Parathyroid adenoma (tissue), 2 donors: ENCODE measurements around the gene ZNF664.

Experiments
- H2AFZ ChIP-seq: fragments of 300-600 bp; sonication (generic); one replicate; pipeline ENCODE4 v1.7.0; 2017; ENCODE audit warnings: antibody characterized with exemption, mild to moderate bottlenecking
- H3K27ac ChIP-seq: fragments of 300-600 bp; sonication (generic); one replicate; pipeline ENCODE4 v1.7.0; 2017
- H3K27me3 ChIP-seq: fragments of 300-600 bp; sonication (generic); one replicate; pipeline ENCODE4 v1.7.0; 2017; ENCODE audit warnings: low read length; ENCODE audit not compliant: control insufficient read depth, insufficient read depth
- H3K36me3 ChIP-seq: fragments of 300-600 bp; sonication (generic); one replicate; pipeline ENCODE4 v1.7.0; 2017; ENCODE audit warnings: low read length; ENCODE audit not compliant: control insufficient read depth, insufficient read depth
- H3K4me1 ChIP-seq: fragments of 300-600 bp; sonication (generic); one replicate; pipeline ENCODE4 v1.7.0; 2017; ENCODE audit warnings: control low read depth
- H3K4me2 ChIP-seq: fragments of 300-600 bp; sonication (generic); one replicate; pipeline ENCODE4 v1.7.0; 2017; ENCODE audit warnings: low read length
- H3K4me3 ChIP-seq: fragments of 300-600 bp; sonication (generic); one replicate; pipeline ENCODE4 v1.7.0; 2017; ENCODE audit warnings: low read depth, low read length
- H3K79me2 ChIP-seq: fragments of 300-600 bp; sonication (generic); one replicate; pipeline ENCODE4 v1.7.0; 2017; ENCODE audit warnings: control low read depth
- H3K9ac ChIP-seq: fragments of 300-600 bp; sonication (generic); one replicate; pipeline ENCODE4 v1.7.0; 2017; ENCODE audit warnings: mild to moderate bottlenecking
- H3K9me3 ChIP-seq: fragments of 300-600 bp; sonication (generic); one replicate; pipeline ENCODE4 v1.7.0; 2017; ENCODE audit warnings: low read length; ENCODE audit not compliant: control insufficient read depth
- TF ChIP-seq, protein P1 (sequence below): fragments of 300-600 bp; sonication (generic); IDR thresholded peaks from one replicate; pipeline ENCODE4 v1.7.0; 2017; ENCODE audit warnings: antibody characterized with exemption, mild to moderate bottlenecking
- donor health status: primary hyperparathyroidism.

The ZNF664 gene

DNA sequence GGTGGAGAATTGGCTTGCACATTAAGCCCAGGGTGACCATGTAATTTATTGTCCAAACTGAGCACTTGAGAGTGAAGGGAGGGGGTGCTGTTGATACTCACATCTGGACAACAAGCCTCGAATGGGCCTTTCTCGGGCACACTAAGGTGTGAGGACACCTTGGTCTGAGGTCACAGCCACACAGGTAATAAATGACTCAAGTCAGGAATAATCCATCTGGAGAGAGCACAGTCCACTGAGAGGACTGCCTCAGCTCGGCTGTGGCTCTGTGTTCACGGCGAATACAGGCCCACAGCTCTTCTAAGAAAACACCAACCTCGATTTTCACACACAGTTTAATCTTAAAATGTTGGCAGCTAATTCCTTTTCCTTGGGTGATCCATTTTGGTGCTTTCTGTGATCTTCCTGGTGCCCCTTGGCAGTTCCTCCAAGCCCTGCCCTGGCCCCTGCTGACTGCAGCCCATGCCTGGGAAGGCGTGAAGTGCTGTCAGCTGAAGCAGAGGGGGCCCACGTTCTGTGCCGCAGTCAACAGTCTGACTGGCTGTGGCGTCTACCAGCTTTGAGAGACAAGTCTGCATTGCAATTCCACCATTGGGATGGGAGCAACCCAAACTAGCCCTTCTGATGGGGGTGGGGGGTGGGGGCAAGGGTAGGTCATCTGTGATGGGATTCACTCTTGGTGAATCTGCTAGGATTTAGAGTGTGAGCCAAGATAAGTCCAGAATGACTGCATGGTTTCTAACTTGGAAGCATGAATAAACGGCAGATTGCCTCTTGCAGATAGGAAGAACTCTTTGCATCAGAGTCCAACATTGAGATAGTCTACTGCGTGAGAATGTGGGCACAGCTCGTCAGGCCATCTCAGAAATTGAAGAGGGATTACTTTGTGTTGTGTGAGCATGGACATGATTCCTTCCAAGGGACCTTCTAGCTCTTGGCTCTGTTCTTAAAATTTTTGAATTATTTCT is 42.8 kb downstream of the ZNF664 start:
- H3K9ac ChIP-seq, result no peak overlapping the region
- H3K27ac ChIP-seq, result no peak overlapping the region
- no peak overlapping the region for H2AFZ ChIP-seq
- TF ChIP-seq, protein P1, sequence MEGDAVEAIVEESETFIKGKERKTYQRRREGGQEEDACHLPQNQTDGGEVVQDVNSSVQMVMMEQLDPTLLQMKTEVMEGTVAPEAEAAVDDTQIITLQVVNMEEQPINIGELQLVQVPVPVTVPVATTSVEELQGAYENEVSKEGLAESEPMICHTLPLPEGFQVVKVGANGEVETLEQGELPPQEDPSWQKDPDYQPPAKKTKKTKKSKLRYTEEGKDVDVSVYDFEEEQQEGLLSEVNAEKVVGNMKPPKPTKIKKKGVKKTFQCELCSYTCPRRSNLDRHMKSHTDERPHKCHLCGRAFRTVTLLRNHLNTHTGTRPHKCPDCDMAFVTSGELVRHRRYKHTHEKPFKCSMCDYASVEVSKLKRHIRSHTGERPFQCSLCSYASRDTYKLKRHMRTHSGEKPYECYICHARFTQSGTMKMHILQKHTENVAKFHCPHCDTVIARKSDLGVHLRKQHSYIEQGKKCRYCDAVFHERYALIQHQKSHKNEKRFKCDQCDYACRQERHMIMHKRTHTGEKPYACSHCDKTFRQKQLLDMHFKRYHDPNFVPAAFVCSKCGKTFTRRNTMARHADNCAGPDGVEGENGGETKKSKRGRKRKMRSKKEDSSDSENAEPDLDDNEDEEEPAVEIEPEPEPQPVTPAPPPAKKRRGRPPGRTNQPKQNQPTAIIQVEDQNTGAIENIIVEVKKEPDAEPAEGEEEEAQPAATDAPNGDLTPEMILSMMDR, result no peak
- H3K4me2 ChIP-seq, result no peak overlapping the region
- H3K36me3 ChIP-seq, result no peaks in the 10 kb centered on the region
- H3K79me2 ChIP-seq, result peaks cover 4% of the 10 kb centered on the region
- no peaks in the 10 kb centered on the region for H3K9me3 ChIP-seq
- peaks cover 14% of the 10 kb centered on the region for H3K4me1 ChIP-seq
- H3K4me3 ChIP-seq, result no peak overlapping the region
- H3K27me3 ChIP-seq, result no peaks in the 10 kb centered on the region

- H3K4me2 ChIP-seq, result no peak overlapping the region
- H3K4me1 ChIP-seq, result peaks cover 20% of the 10 kb centered on the region
- peaks cover 3% of the 10 kb centered on the region for H3K79me2 ChIP-seq
- H3K36me3 ChIP-seq, result no peaks in the 10 kb centered on the region
- no peak overlapping the region for H3K27ac ChIP-seq
- H3K4me3 ChIP-seq, result no peak overlapping the region
- no peak overlapping the region for H2AFZ ChIP-seq
- H3K9ac ChIP-seq, result no peak overlapping the region
- TF ChIP-seq, protein P1, result no peak
- no peaks in the 10 kb centered on the region for H3K9me3 ChIP-seq
- no peaks in the 10 kb centered on the region for H3K27me3 ChIP-seq
Observed at GRCh38 chr12:124017064-124017463, 44.0 kb downstream of the ZNF664 start.

GRCh38 chr12:124018539-124018938 is 45.5 kb downstream of the ZNF664 start:
- H3K9me3 ChIP-seq, result no peaks in the 10 kb centered on the region
- H3K36me3 ChIP-seq, result no peaks in the 10 kb centered on the region
- no peak overlapping the region for H3K27ac ChIP-seq
- no peaks in the 10 kb centered on the region for H3K79me2 ChIP-seq
- no peak overlapping the region for H3K4me2 ChIP-seq
- no peak overlapping the region for H3K9ac ChIP-seq
- H3K4me1 ChIP-seq, result peaks cover 20% of the 10 kb centered on the region
- no peaks in the 10 kb centered on the region for H3K27me3 ChIP-seq
- TF ChIP-seq, protein P1, result no peak
- H3K4me3 ChIP-seq, result no peak overlapping the region
- no peak overlapping the region for H2AFZ ChIP-seq

DNA sequence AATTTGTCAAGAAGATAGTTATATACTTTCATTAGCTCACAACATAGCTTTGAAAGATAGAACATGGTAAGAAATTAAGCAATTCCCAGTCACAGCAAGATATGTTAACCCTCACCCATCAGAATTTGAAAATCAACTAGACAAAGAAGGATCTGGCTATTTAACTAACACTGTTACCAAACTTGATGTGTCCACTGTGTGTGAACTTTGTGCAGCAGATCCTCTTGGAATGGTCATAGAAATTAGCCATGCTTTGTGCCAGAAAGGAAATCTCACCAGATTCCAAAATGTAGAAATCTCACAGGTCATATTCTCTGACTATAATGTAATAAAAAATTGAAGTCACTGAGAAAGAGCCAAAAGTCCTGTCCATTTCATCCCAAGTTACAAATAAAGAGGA is 46.1 kb downstream of the ZNF664 start:
- H3K79me2 ChIP-seq, result no peaks in the 10 kb centered on the region
- no peak overlapping the region for H3K4me3 ChIP-seq
- TF ChIP-seq, protein P1, result no peak
- H3K9ac ChIP-seq, result no peak overlapping the region
- no peaks in the 10 kb centered on the region for H3K27me3 ChIP-seq
- peaks cover 20% of the 10 kb centered on the region for H3K4me1 ChIP-seq
- H3K9me3 ChIP-seq, result no peaks in the 10 kb centered on the region
- H3K4me2 ChIP-seq, result no peak overlapping the region
- no peaks in the 10 kb centered on the region for H3K36me3 ChIP-seq
- no peak overlapping the region for H2AFZ ChIP-seq
- H3K27ac ChIP-seq, result no peak overlapping the region
